ENCODE results near the gene TNFRSF1B. TPM values are rescaled to one million over a fixed set of nuclear protein-coding genes. Genes with fewer than 3 reads are reported as not detected.

TNFRSF1B gene
- total RNA-seq, 1 donor from 2014 or later, result 2.0 TPM

DNA sequence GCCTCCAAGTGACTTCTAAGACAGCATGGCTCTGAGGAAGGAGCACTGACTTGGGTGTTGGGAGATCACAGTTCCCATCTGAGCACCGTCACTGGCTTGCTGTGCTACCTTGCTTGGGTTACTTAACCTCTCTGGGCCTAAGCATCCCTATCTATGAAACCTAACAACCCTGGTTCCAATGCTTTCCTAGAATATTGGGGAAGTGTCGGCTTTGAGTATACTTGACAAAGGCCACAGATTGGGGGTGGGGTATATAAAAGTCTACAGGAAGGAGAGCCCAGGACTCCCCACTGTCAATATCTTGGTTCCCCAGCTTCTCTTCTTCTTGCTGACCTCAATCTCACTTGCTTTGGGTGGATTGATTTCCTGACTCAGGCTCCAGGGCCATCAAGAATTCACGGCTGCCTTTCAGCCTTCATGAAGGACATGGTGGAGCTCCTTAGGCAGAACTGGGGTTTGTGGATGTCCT, 6.3 kb downstream of the TNFRSF1B start:
- FAIRE-seq (no peak), DNase-seq (ENCODE audit: low spot score in 2 of 2) (no peak)

GRCh38 chr1:12173631-12174121, 6.9 kb downstream of the TNFRSF1B start:
- DNase-seq (ENCODE audit: low spot score in 2 of 2), result no peak
- no peak for FAIRE-seq

- DNase-seq (ENCODE audit: low spot score in 2 of 2), result no peak
Observed at GRCh38 chr1:12174924-12175810, 8.4 kb downstream of the TNFRSF1B start.

DNA sequence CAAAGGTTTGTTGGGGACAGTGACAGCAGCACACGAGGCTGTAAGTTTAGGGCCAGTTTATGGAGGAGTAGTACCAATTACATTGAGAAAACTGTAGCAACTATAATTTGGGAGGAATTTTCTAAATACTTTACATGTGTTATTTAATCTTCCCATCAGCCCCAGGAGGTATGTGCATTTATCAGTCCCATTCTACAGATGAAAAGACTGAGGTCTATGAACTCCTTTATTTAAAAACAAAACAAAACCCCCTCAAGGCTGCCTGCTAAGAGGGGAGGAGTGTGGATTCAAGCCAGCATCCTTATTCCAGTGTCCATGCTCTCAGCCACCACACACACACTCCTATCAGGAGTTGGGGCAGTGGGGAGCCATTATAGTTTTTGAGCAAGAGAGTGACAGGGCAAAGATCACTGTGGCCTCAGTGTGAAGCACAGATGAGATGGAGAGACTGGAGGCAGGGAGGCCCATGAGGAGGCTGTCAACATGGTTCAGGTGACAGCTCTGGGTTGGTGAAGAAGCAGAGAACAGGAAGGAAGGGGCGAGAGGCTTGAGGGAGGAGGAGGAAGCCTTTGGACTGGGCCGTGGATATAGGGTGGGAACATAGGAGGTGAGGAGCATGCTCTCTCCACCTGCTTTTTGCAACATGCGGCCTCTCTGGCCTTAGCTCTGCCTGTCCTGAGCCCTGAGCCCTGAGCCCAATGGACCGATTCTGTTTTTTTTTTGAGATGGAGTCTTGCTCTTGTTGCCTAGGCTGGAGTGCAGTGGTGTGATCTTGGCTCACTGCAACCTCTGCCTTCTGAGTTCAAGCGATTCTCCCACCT, 9.7 kb downstream of the TNFRSF1B start:
- no peak for DNase-seq (ENCODE audit: low spot score in 2 of 2)
- FAIRE-seq, result no peak

More at GRCh38 chr1:12174924-12175810, 8.4 kb downstream of the TNFRSF1B start:
- no peak for FAIRE-seq

- DNase-seq (ENCODE audit: low spot score in 2 of 2), result no peak
- FAIRE-seq, result no peak
Observed at GRCh38 chr1:12177156-12177998, 10.6 kb downstream of the TNFRSF1B start.

DNA sequence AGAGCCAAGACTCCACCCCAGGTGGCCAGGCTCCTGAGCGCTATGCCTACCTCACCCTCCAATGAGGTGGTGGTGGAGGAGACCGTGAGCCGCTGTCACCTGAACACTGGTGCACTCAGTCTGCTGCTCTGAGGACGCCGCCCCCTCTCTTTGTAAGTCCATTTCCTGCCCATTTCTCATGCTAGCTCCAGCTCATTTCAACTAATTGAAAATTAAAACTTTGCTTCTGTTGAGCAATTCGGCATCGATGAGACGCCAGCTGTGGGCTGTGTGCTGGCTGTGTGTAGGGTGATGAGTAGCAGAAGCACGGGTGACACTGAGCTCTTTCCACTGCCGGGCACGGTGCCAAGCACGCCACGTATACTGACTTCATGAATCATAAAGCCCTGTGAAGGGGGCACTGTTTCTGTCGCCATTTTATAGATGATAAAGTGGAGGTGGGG, 11.2 kb downstream of the TNFRSF1B start:
- DNase-seq (ENCODE audit: low spot score in 2 of 2), result peak in 1 of 2 donors; percentile 58
- no peak for FAIRE-seq

DNA sequence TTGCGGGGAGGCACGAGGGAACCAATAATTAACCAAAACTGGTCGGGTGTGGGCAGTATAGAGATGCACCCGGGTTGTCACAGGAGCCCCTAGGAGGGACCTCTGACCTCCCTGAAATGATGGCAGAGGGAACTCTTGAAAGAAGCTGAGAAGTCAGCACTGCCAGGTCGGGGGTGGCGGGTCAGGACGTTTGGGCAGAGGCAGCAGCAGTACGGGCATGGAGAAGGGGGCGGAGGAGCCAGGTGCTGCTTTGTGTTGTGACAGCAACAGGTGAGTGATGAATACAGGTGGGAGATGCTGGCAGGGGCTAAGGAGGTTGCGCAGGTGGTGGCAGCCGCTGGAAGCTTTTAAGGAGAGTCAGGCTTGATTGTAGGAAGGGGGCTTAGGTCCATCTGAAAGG, 11.7 kb downstream of the TNFRSF1B start:
- no peak for FAIRE-seq

DNA sequence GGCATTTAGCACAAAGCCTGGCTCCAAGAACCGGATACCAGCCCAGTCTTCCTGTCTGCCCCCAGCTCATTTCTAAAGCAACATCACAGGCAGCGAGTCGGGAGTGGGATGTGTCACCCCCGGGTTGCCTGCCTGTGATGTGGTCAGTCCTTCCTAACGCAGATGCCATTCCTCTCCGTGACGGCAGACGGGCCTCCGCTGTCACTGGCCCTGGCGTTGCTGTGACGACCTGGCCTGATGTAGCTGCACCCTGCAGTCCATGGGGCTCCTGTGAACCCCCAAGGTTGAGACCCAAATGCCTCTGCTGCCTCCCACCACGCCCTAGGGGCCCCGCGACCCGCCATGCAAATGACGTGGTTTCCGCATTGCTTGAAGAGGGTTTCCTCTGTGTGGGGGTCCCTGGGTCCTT, 12.3 kb downstream of the TNFRSF1B start:
- no peak for DNase-seq (ENCODE audit: low spot score in 2 of 2)
- FAIRE-seq, result no peak

More for the DNA sequence above, 11.7 kb downstream of the TNFRSF1B start:
- no peak for DNase-seq (ENCODE audit: low spot score in 2 of 2)

GRCh38 chr1:12179676-12180075, 12.9 kb downstream of the TNFRSF1B start:
- DNase-seq (ENCODE audit: low spot score in 2 of 2) (no peak), FAIRE-seq (no peak)

- no peak for FAIRE-seq
- no peak for DNase-seq (ENCODE audit: low spot score in 2 of 2)
Observed at GRCh38 chr1:12180315-12180714, 13.5 kb downstream of the TNFRSF1B start.

DNA sequence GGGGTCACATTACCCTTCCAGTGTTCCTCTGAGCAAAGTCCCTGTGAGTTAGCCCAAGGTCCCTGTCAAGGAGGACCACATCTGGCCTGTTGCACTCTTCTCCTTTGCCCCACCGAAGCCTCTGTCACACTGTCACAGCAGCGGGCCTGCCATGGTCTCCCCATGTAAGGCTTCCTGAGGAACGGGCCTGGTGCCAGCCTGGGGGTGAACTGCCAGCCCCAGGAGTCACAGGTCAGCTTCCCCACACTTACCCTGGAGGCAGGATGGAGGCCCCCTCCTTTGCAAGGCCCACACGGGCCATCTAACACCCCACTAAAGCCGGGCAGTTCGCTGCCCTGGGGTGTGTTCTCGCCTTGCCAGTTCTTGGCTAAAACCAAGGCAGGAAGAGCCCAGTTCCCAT, 14.1 kb downstream of the TNFRSF1B start:
- DNase-seq (ENCODE audit: low spot score in 2 of 2) (no peak), FAIRE-seq (no peak)

DNA sequence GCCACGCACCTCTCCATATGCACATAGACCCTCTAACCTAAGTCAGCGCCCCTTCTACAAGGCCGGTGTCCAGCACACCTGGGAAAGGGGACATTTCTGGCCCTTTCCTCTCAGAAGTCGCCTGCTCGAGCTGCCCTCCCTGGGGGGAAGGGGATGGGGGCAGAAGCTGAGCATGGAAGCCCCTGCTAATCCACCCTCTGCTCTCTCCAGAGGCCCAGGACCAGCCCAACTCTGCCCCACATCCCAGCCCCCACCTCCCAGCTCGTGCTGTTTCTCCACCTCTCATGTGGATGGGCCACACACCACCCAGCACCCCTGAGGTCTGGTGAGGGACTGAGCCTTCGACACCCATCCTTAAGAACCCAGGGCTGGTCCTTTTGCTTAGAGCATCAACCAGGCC, 14.8 kb downstream of the TNFRSF1B start:
- DNase-seq (ENCODE audit: low spot score in 2 of 2) (no peak), FAIRE-seq (no peak)

GRCh38 chr1:12182410-12182984, 15.7 kb downstream of the TNFRSF1B start:
- FAIRE-seq (no peak), DNase-seq (ENCODE audit: low spot score in 2 of 2) (no peak)

- FAIRE-seq (no peak), DNase-seq (ENCODE audit: low spot score in 2 of 2) (no peak)
Observed at GRCh38 chr1:12183095-12183794, 16.5 kb downstream of the TNFRSF1B start.

- no peak for FAIRE-seq
- DNase-seq (ENCODE audit: low spot score in 2 of 2), result peak; percentile 41 to 69
Observed at GRCh38 chr1:12184008-12184681, 17.4 kb downstream of the TNFRSF1B start.

- FAIRE-seq, result no peak
- DNase-seq (ENCODE audit: low spot score in 2 of 2), result no peak
Observed at GRCh38 chr1:12185036-12185917, 18.5 kb downstream of the TNFRSF1B start.

DNA sequence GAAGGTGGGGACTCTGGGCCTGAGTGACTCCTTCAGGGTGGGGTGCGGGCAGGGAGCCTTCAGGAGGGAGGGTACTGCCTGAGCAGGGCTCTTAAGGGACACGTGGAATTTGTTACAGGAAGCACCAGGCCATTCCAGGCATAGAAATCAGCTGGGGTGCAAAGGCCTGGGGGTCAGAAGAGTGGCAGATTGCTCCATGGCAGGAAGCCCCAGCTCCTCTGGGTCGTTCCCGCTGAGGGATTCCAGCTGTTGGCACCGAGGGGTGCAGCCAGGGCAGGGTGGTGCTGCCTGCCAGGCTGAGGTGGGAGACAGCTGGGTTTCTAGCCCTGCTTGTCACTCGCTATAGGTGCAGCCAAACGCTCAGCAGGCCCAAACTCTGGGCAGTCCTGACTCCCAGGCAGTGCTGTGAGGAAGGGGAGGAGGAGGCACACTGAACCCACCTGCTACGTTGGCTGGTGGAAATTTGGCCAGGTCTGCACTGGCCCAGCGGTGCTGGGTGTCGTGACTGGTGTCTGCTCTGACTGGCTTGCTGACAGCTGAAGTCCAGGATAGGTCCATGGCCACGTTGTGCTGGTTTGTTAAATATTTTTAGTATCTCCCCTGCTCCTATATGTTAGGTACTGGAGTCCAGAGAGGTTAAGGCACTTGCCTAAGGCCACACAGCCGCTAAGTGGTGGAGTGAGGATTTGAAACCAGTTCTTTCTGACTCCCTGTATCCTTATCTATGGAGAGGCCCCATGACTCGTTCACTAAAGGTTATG, 19.3 kb downstream of the TNFRSF1B start:
- FAIRE-seq, result no peak
- DNase-seq (ENCODE audit: low spot score in 2 of 2), result no peak
